NCI-H146 (cell line): ENCODE data around the gene C18orf63.
A peak's percentile ranks its signal among the peaks of the same experiment; 100 is the strongest.
"Not testable (repeated sequence)": the region's sequence is repeated elsewhere in the genome, so short reads cannot be mapped to it uniquely, and the experiment has no call there.

Experiments
- DNase-seq: peaks from one replicate; lab custom pipeline; 2025; lab: John Stamatoyannopoulos, UW

The C18orf63 gene

DNA sequence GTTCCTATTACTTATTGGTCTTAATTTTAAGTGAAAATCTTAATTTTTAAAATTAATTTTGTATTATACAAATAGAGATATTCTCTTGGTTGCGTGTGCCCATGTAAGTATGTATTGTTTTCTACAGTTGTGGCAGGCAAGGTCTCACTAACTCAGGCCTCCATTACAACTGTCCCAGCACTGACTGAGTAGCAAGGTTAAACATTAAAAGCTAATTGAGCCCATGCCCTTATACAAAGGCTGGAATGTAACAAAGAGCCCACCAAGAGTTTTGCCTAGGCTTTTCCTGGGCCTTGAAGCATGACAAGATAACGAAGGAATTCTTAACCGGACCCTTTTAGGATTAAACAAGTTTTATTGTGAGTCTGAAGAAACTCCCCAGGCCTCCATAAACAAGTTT is 11.2 kb downstream of the C18orf63 start:
- not testable (repeated sequence) for DNase-seq

DNA sequence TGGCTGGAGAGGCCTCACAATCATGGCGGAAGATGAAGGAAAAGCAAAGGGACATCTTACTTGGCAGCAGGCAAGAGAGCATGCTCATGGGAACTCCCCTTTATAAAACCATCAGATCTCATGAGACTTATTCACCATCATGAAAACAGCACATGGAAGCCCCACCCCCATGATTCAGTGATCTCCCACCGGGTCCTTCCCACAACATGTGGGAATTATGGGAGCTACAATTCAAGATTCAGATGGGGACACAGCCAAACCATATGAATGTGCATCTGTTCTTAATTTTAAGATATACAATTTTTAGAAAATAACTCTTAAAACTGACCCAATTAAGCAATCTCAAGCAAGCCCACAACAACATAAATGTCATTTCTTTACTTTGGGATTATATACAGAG is 12.6 kb downstream of the C18orf63 start:
- DNase-seq = no peak

DNA sequence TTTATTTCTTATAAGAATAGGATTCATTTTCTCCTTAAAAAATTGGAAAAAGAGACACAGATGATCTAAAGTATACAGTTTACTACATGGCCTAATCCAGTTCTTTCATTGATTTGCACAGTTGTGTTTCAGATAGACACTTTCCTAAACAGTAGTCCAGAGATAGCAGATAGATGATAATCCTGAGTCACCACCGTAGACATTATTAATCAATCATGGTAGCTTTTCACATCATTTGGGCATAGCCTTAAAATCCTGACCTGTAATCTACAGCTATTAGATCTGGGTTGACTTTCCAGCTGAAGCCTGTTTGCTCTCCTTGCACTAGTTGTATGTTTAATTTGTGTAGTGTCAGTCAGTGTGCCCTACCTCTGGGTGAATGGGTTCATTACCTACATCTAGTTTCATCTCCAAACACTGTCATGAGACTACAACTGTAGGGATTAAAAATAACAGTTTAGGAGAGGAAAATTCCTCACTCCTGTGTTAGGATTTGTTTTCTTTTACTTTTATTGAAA is 14.1 kb downstream of the C18orf63 start:
- DNase-seq = no peak

DNA sequence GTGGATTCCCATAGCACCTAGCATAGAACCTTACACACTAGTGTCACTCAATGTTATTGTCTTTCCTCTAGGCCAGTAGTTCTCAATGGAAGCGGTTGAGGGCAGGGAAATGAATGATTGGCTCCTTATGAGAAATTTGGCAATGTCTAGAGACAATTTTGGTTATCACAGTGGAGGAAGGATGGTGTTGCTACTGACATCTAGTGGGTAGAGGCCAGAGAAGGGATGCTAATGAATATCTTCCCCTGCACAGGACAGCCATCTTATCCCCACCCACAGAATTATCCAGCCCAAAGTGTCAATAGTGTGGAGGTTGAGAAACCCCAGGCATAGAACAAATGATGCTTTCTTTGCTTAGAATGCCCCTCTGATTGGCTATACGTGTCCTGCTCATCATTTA is 15.8 kb downstream of the C18orf63 start:
- peak; percentile 34 for DNase-seq

DNA sequence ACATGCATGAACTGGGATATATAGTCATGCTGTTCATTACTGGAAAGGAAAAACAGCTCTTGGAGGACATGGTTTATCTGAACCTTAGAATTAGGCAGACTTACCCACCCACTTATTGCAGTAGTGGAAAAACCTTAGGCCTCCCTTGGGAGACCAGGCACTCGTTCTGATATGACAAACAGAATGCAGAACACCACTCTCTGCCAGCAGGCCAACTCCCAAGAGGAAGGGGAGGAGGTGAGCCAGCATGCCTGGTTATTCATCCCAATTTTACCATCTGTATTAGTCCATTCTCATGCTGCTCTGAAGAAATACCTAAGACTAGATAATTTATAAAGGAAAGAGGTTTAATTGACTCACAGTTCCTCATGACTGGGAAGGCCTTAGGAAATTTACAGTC is 17.5 kb downstream of the C18orf63 start:
- no peak for DNase-seq

DNA sequence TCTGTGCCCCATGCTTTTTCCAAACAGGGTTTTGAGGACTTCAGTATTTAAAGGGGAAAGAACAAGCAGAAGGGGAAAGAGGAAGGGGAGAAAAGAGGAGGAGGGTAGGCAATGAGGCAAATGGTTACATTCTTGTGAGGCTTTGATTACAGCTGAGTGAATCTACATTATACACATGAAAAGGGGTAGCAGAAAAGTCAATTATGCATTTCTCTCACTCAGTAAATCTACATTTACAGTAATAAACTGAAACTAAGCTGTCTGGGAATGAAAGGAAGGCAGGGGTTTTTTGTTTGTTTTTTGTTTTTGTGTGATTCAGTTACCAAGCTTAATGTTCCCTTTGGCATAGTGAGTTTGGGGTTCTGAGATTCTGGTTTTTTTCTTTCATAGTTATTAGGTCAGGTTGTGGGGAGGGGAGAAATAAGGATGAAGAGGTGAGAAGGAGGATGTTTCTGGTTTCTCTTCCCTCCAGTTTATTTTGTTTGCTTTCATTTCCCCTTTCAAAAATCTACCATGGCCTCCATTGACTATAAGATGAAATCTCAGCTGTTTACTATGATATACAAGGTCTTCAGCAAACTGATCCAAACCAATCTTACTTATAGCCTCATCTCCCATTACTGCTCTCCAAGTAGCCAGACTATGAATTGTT is 18.7 kb downstream of the C18orf63 start:
- no peak for DNase-seq

DNA sequence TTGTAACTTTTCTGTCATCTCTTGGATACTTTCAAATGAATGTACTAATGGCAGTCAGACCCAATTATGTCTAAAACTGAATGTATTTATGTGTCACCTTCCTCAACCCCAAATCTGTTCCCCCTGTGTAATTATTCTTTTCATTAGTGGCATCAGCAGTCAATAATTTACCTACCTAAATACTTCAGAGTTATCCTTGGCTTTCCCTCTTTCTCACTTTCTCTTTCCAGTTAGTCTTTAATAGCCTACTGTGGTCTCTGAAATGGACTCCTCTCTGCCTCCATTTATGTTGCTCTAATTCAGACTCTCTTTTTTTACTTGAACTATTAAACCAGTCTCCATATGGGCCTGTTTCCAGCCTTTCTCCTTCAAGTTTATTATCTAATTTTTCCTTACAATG is 21.0 kb downstream of the C18orf63 start:
- no peak for DNase-seq

DNA sequence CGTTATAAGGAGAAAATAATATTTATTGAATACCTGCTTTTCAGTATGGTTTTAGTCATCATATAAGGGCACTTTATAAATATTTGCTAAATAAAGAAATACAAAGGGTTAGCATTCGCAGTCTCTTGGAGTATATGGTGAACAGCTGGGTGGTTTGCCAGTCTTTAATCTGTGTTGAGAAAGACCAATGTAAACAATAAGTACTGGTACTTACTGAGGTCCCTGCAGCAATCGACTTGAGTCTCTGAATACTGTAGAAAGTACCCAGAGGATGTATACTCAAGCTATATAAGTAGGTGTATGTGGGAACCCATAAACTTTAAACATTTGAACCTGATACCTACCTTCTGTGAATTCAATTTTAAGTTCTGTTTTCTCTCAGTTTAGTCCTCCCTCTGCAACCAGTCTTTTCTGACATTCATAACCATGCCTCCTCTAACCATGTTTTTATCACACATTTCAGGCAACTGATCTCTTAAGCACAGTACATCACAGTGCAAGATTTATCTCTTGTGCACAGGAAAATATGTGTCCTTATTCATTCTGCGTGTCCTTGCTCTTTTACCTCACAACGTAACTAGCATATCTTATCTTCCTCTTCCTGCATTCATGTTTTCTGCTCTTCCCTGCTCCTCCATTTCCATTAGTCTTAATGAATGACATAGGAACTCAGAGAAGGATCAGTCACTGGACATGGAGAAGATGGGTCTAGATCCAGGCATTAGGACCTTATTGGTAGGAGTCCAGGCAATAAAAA is 21.7 kb downstream of the C18orf63 start:
- no peak for DNase-seq

DNA sequence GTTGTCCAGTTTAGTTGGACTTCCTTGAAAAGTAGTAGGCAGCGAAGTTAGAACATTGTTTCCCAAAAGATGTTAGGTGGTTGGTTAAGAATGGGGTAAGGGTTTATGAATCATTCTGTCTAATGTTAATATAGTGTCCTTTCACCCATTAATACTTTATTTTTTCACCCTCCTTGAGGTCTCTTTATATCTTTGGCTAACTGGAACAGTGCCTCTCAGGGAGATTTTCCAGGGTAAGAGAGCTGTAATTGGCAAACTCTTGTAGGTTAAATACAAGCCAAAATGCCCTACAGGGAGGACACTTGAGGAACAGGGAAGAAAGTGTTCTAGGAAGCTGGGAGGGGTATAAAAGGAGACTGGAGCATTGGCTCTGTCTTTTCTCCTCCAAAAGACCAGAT is 22.3 kb downstream of the C18orf63 start:
- DNase-seq = no peak

DNA sequence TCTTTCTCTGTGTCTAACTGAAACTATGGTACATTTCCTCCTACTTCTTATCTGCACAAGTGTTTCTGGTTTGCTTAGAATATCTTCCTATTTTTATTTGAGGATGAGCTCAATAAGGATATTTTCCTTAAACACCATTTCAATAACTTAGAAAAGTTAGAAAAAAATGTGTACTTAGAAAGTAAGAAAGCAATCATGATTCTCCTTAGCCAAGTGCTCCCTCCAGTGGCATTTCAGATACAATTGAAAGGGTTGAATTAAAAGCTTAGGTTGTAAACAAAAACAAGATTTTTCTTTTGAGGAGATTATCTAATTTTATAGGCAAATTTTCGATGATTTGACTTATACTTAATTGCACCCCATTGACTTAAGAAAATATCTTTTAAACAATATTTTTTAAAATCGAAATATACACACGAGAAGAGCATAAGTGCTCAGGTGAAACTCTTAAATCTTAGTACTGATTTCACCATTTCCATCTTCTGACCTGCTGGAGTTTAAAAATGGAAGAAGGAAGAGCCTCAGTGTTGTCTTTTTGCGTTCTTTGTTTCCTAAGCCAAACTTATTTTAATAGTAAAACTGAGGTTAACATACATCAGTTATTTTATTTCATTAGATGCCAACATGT is 26.9 kb downstream of the C18orf63 start:
- peak; percentile 56 for DNase-seq

DNA sequence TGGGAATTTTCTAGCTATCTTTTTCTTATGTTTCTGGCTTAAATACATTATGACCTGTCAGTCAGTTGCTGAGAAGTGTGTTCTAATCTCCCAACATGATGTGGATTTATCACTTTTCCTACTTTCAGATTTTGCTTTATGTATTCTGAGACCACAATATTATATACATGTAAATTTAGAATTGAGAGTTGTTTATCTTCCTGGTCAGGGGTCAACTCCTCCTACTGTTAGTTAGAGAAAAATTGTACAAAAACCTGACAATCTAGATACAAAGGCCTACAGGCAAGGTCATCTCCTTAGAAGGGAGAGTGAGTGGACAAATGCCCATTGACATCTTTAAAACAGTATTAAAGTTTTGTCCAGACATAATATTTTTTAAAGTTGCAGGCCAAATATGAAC is 30.6 kb downstream of the C18orf63 start:
- DNase-seq = no peak

DNA sequence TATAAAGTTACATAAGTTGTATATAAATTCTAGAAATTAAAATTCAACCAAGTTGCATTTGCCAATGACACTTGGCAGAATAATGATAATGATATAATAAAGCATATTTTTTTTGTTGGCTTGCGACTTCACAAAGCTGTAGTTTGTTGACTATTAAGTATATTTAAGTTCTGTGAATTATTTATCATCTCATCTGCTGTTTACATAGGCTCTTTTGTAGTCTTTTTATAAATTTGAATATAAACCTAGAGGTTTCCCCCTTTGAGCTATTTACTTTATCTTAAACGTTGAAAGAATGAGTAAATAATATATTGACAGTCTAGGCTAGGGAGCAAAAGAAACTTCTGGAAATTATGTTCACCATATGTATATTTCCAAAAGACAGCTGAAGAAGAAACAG is 32.9 kb downstream of the C18orf63 start:
- no peak for DNase-seq

DNA sequence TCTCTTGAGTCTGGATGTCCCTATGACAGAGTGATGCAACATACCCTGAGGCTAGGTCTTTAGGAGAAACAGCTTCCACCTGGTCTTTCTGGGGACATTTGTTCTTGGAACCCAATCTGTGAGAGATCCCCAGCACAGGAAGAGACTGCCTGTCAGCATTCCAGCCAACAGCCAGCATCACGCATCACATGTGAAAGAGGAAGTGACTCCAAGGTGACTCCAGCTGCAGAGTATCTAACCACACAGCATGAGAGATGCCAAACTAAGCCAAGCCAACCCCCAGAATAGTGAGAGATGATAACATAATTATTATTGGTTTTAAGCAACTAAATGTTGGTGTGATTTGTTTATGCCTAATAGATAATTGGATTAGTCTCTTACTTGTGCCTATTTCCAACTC is 35.7 kb downstream of the C18orf63 start:
- no peak for DNase-seq

DNA sequence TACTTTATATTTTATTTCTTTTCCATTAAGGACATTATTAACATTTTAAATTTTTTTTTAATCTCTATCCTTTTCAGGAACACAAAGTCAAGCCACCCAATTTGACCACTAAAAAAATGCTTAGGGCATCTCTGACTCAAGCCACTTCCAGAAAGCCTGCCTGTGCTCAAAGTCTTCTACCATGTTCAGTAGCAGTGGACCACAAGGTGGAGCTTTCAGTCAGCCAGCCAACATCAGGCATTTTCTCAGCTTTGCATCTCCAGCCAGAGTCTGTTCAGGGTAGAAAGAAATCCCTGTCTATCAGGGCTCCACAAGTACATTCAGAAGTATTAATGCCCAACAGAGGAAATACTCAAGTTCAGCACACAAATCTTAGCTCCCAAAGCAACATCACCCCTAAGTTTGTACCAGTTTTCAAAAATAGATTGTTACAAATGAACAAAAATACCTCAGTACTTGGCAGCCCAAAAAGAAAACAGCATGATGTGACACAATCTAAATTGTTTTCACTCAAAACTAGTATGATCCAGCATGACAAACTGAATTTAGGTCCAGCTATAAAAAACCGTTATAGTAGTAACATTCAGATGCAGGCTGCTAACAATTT is 37.6 kb downstream of the C18orf63 start:
- peak; percentile 73 for DNase-seq

DNA sequence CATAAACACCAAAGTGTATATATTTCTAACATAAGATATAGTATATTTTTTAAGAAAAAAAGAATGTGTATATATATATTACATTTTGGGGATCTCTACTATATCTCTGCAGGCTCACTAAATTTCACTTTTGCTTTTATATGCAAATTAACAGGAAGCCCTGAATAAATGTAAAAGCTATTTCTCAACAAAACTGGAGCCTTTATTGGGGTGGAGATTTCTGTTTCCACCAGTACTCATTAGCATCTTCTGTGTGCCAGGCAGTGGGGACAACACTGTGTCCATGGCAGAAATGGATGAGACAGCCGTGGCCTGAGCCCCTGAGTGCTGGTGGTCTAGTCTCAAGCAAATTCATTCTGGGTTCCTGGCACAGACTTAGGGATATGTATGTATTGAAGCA is 41.3 kb downstream of the C18orf63 start:
- DNase-seq = no peak

DNA sequence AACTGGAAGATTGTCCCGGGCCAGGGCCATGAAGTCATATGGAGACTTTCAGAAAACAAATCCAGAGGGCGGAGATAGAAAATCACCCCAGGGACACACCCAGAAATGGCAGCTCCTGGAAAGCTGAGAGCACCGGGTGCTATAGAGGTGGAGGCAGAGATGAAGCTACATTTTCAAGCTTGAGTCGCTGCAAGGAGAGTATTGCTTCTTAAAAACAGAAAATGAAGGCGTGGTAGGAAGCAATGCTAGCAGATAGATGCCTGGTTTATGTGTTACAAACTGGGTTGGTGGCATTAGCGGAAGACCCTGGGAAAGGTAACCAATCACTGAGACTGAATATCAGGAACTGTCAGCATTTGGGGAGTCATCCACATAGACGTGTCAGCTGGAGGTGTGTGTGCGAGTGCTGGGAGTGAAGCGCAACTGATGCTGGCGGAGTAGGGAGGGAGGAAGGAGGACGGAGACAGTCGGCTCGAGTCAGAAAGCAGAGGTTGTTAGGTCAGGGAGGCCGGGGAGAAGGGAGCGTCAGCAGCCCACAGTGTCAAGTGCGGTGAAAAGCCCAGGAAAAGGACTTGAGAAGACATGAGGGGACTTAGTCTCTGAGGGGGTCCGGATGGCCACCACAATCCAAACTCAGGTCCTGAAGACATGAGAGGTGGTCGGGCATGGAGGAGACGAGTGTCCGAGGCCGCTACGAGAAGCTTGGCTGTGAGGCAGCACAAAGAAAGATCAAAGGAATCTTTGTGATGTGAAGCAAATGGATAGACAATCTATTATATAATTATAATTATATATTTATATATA is 45.4 kb downstream of the C18orf63 start:
- DNase-seq = no peak

DNA sequence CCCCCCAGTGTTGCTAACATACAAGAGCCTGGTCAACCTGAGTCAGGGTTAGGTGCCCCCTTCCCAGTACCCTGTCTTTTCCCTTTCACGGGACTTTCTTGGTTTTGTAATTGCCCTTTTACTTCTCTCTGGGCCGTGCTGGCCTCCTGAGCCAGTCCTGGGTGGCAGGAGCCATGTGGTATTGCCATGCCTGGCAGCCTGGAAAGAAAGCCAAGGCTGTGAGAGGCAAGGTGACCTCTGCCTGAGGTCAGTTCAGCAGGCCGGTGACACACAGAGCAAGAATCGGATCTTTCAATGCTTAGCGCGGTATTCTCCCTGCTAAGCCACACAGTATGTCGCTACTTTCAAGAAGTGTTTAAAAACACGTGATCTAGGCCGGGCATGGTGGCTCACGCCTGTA is 52.3 kb downstream of the C18orf63 start:
- DNase-seq = no peak

DNA sequence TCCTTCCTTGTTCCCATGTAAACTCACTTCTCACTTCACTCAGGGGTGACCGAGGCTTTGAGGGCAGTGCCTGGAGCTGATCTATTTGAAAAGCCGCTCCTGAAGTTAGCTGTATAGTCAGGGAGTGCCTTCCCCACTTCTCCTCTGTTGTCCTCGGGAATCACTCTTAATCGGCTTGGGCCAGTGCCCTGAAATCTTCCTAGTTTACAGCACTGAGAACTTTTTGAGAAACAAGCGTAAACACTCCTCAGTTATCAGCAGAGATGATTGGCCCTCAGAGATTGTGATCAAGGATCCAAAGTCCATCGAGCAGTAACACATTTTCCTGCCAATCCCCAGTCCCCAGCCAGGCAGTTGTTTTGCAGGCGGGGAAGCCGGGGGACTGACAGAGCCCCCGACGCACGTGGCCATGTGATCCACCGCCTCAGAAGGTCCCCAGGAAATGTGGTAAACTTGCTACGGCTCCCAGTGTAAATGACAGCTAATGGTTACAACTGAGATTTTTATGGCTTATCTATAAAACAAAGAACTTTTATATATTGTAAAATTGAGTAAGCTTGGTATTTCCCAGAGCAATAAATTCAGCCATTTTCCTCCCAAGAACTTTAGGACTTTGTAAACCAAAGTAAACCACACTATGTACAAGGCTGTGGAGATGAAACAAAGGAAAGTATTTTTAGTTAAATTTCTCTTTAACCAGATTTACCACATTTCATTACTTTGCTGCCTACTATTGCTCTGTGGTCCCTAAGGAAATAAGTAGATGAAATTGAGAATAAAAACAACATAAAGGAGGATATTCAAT is 53.5 kb downstream of the C18orf63 start:
- no peak for DNase-seq

DNA sequence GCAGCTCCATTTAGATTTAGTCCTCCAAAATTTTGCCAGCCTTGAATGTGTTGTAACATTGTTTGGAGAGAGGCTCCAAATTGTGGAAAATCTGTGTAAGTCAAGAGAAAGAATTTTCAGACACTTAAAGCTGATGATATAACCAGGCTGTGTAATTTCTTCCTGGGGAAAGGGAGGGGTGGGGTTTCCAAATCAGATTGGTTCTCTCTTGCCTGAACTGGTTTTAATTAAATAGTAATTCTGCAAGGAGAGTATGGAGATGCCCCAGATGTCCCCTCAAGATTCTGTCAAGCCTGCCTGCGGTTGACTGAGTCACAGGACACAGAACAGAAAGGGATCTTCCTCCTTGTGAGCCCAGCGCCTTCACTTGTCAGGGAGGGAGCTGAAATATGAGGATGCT is 54.5 kb downstream of the C18orf63 start:
- no peak for DNase-seq

DNA sequence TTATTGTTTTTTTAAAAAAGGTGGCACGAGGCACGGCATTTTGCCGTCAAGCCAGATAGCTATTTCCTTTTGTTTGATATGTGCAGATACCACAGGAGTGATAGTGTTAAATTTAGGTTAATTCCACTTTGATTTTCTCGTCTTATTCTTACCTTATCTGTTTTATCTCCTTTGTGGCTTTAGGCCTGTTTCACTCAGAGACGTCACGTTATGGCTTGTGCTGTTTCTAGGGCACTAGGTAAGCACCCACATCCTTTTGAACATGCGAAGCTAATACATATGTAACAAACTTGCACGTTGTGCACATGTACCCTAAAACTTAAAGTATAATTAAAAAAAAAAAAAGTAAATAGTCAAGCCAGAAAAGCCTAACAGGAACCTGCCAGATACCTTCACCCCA is 57.8 kb downstream of the C18orf63 start:
- no peak for DNase-seq

DNA sequence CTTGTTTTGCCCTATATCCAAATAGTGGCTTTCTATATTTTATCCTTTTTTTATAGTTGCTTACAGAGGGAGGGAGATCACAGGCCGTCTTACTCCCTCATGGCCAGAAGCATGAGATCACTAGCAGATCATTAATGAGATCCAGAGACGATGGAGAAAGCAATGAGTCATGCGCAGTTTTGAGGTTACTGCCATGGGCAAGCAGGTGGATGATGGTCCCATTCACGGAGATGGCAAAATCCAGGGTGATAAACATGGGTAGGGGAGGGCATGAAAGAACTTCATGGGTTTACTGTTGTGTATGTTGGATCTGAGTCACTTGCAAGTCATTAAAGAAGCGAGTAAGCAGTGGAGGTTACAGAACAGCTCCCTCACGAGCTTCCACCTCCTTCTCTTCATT is 60.4 kb downstream of the C18orf63 start:
- DNase-seq = no peak
